PC-3 (cell line): Measurements from ENCODE around the gene HIGD2A.

ENCODE experiments used
- EZH2 ChIP-seq: fragments of 300-600 bp; sonication (generic); IDR thresholded peaks from one replicate; pipeline ENCODE4 v1.6.1; 2017; ENCODE audit warnings: antibody characterized with exemption, mild to moderate bottlenecking, low read length; ENCODE audit not compliant: unreplicated experiment
- TF ChIP-seq, protein P1 (sequence below): fragments of 300-600 bp; sonication (generic); conservative IDR thresholded peaks from 2 replicates; pipeline ENCODE4 v1.5.1; 2017; ENCODE audit warnings: antibody characterized with exemption, low read depth, mild to moderate bottlenecking, low read length

GRCh38 chr5:176406436-176407052, 18.0 kb downstream of the HIGD2A start:
- TF ChIP-seq, protein P1, sequence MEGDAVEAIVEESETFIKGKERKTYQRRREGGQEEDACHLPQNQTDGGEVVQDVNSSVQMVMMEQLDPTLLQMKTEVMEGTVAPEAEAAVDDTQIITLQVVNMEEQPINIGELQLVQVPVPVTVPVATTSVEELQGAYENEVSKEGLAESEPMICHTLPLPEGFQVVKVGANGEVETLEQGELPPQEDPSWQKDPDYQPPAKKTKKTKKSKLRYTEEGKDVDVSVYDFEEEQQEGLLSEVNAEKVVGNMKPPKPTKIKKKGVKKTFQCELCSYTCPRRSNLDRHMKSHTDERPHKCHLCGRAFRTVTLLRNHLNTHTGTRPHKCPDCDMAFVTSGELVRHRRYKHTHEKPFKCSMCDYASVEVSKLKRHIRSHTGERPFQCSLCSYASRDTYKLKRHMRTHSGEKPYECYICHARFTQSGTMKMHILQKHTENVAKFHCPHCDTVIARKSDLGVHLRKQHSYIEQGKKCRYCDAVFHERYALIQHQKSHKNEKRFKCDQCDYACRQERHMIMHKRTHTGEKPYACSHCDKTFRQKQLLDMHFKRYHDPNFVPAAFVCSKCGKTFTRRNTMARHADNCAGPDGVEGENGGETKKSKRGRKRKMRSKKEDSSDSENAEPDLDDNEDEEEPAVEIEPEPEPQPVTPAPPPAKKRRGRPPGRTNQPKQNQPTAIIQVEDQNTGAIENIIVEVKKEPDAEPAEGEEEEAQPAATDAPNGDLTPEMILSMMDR, result no peak
- TF ChIP-seq EZH2, result no peak
